Lung (tissue), 12 donors: ENCODE results near the gene CHST7. TPM values are rescaled to one million over a fixed set of nuclear protein-coding genes. Genes with fewer than 3 reads are reported as not detected.

Source experiments
- ATAC-seq: fragments of 200-7000 bp; cut with Tn5 transposase; one replicate; pipeline ENCODE4 v1.9.1; 2020; ENCODE audit warnings: moderate number of reproducible peaks; ENCODE audit not compliant: insufficient read depth, low FRiP score
- DNase-seq, 3 donors: peaks; one replicate each; pipeline ENCODE4 v3.0.0-alpha.2; 2013 to 2017
- H3K27ac ChIP-seq, 2 donors: one replicate each; pipeline ENCODE4 v1.5.1; 2013; ENCODE audit warnings: mild to moderate bottlenecking in 2 of 2, moderate library complexity in 2 of 2, control low read depth in 1 of 2, inconsistent platforms in 1 of 2, low read depth in 1 of 2, low read length in 1 of 2
- H3K27me3 ChIP-seq, 3 donors: one replicate each; pipeline ENCODE4 v1.5.1; 2013; ENCODE audit warnings: low read length in 2 of 3; ENCODE audit not compliant: control insufficient read depth in 3 of 3, insufficient read depth in 3 of 3
- H3K36me3 ChIP-seq, 4 donors: one replicate each; pipeline ENCODE4 v1.5.1; 2013; ENCODE audit warnings: low read length in 4 of 4, mild to moderate bottlenecking in 1 of 4, moderate library complexity in 1 of 4; ENCODE audit not compliant: control insufficient read depth in 4 of 4, insufficient read depth in 4 of 4
- H3K4me1 ChIP-seq, 5 donors: one replicate each; pipeline ENCODE4 v1.5.1; 2013; ENCODE audit warnings: low read length in 5 of 5, mild to moderate bottlenecking in 2 of 5, moderate library complexity in 1 of 5; ENCODE audit not compliant: control insufficient read depth in 5 of 5, insufficient read depth in 5 of 5
- H3K4me3 ChIP-seq: one replicate; pipeline ENCODE4 v1.5.1; 2013; ENCODE audit warnings: mild to moderate bottlenecking, control low read depth, moderate library complexity
- H3K9ac ChIP-seq, 2 donors: one replicate each; pipeline ENCODE4 v1.5.1; 2013; ENCODE audit warnings: low read length in 2 of 2, control low read depth in 1 of 2; ENCODE audit not compliant: insufficient read depth in 1 of 2
- H3K9me3 ChIP-seq, 4 donors: one replicate each; pipeline ENCODE4 v1.5.1; 2013; ENCODE audit warnings: low read length in 3 of 4, mild to moderate bottlenecking in 1 of 4, moderate library complexity in 1 of 4; ENCODE audit not compliant: control insufficient read depth in 4 of 4, insufficient read depth in 3 of 4
- CTCF ChIP-seq: IDR thresholded peaks from 2 replicates; pipeline ENCODE4 v1.5.1; 2012; ENCODE audit warnings: mild to moderate bottlenecking; ENCODE audit errors: control extremely low read depth, extremely low read depth
- WGBS, 2 donors: extraction: QIAGEN DNeasy Blood & Tissue Kit; methylation state at CpG; one replicate each; pipeline ENCODE4 v1.1.7; 2013; 5-methylcytosine and 5-hydroxymethylcytosine counted together
- polyA plus RNA-seq, 2 donors: library from polyadenylated mRNA; stranded (reverse); fragments of 200-250 nt; gene quantifications; one replicate each; pipeline ENCODE4 v1.2.1, GENCODE V29; 2013
- total RNA-seq, 2 donors: library from RNA; depleted of rRNA in 1 of 2; stranded (reverse); fragments of >200 nt in 1 of 2; gene quantifications; one replicate each; pipeline ENCODE4 v1.2.1, GENCODE V29; 2014 to 2021
- donor health status: control.
- donor health status: control.
- donor health status: Bipolar disorder and iron deficiency.
- donor health status: healthy.
- donor health status: DM: yes; HTN: yes; CAD: no.

The CHST7 gene
- total and polyA plus RNA-seq, 4 donors, result 2.0 to 8.5 (median 7.9) TPM

- WGBS, 2 donors, result 71 to 75% methylated on average over 7 of the region's 7 CpGs
- Histone ChIP-seq H3K27me3 (peaks cover 0 to 5% (median 2%) of the 10 kb centered on the region in 3 donors), H3K4me1 (peaks cover 0 to 13% (median 5%) of the 10 kb centered on the region in 5 donors), H3K9me3 (no peaks in the 10 kb centered on the region), H3K27ac (peak overlapping the region in 1 of 2 donors; percentile 56), H3K9ac (no peak overlapping the region), H3K36me3 (no peaks in the 10 kb centered on the region), H3K4me3 (no peak overlapping the region)
- DNase-seq (peak in 1 of 3 donors; percentile 32), ATAC-seq (no peak)
- TF ChIP-seq CTCF, result no peak
These were observed 16.6 kb downstream of the CHST7 start for GRCh38 chrX:46589977-46590723.

GRCh38 chrX:46595084-46595483 lies 21.5 kb downstream of the CHST7 start:
- Histone ChIP-seq H3K36me3 (no peaks in the 10 kb centered on the region), H3K27ac (no peak overlapping the region), H3K27me3 (peaks cover 0 to 10% (median 2%) of the 10 kb centered on the region in 3 donors), H3K4me1 (peaks cover 0 to 3% (median 0%) of the 10 kb centered on the region in 5 donors), H3K4me3 (no peak overlapping the region), H3K9ac (no peak overlapping the region), H3K9me3 (no peaks in the 10 kb centered on the region)
- 68 to 96% methylated on average over 1 of the region's 1 CpG for WGBS, 2 donors
- no peak for ATAC-seq
- no peak for TF ChIP-seq CTCF
- no peak for DNase-seq

GRCh38 chrX:46597208-46597607 lies 23.6 kb downstream of the CHST7 start:
- Histone ChIP-seq H3K9me3 (no peaks in the 10 kb centered on the region), H3K36me3 (no peaks in the 10 kb centered on the region), H3K4me3 (no peak overlapping the region), H3K27me3 (peaks cover 0 to 7% (median 2%) of the 10 kb centered on the region in 3 donors), H3K9ac (no peak overlapping the region), H3K4me1 (peaks cover 0 to 9% (median 0%) of the 10 kb centered on the region in 5 donors), H3K27ac (peak overlapping the region in 1 of 2 donors; percentile 39)
- no peak for DNase-seq
- no peak for ATAC-seq
- WGBS, 2 donors, result 85 to 96% methylated on average over 7 to 8 of the region's 8 CpGs
- no peak for TF ChIP-seq CTCF
